Esophagus muscularis mucosa (tissue), 3 donors: ENCODE results near the gene MTCL1.

Source experiments
- POLR2A ChIP-seq: fragments of 450-650 bp; IDR thresholded peaks from one replicate; pipeline ENCODE4 v1.6.1; 2017; ENCODE audit warnings: antibody characterized with exemption, moderate library complexity, mild to moderate bottlenecking, low read depth
- POLR2AphosphoS5 ChIP-seq, 2 donors: sonication (generic); formaldehyde crosslinking; IDR thresholded peaks; one replicate each; pipeline ENCODE4 v1.6.1; 2017; ENCODE audit warnings: antibody characterized with exemption in 2 of 2
- TF ChIP-seq, protein P1 (sequence below), 3 experiments: fragments of 200-600 bp in 2 of 3; fragments of 450-650 bp in 1 of 3; sonication (generic) in 2 of 3; IDR thresholded peaks; one replicate each; pipeline ENCODE4 v1.5.1; 2017 to 2019; ENCODE audit warnings: antibody characterized with exemption in 3 of 3, mild to moderate bottlenecking in 2 of 3, moderate library complexity in 1 of 3

- TF ChIP-seq, protein P1, sequence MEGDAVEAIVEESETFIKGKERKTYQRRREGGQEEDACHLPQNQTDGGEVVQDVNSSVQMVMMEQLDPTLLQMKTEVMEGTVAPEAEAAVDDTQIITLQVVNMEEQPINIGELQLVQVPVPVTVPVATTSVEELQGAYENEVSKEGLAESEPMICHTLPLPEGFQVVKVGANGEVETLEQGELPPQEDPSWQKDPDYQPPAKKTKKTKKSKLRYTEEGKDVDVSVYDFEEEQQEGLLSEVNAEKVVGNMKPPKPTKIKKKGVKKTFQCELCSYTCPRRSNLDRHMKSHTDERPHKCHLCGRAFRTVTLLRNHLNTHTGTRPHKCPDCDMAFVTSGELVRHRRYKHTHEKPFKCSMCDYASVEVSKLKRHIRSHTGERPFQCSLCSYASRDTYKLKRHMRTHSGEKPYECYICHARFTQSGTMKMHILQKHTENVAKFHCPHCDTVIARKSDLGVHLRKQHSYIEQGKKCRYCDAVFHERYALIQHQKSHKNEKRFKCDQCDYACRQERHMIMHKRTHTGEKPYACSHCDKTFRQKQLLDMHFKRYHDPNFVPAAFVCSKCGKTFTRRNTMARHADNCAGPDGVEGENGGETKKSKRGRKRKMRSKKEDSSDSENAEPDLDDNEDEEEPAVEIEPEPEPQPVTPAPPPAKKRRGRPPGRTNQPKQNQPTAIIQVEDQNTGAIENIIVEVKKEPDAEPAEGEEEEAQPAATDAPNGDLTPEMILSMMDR (IDR thresholded peaks at IDR 0.05), result no peak
- TF ChIP-seq POLR2A, result no peak
- no peak for TF ChIP-seq POLR2AphosphoS5 (IDR thresholded peaks at IDR 0.05)
These were observed 39.3 kb downstream of the MTCL1 start for GRCh38 chr18:8744656-8745055.
